ENCODE results near the gene LGR6.

DNA sequence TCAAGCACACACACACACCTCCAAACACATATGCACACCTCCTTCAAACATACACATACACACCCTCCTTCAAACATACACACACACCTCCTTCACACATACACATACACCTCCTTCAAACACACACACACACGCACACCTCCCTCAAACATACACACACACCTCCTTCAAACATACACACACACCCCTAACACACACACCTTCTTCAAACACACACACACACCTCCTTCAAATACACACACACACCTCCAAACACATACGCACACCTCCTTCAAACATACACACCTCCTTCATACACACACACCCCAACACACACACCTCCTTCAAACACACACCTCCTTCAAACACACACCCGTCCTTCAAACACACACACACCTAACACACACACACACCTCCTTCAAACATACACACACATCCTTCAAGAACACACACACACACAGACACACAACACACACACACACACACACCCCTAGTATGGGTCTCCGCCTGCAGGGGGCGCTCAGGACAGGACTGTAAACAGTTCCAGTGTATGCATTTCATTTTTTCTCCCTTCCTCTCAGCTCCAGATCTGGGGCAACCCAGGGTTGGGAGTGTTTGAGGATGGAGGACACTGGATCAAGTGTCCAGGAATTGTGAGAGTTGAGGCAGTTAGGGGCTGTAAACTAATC, 12.1 kb downstream of the LGR6 start:
- TF ChIP-seq, protein P1, sequence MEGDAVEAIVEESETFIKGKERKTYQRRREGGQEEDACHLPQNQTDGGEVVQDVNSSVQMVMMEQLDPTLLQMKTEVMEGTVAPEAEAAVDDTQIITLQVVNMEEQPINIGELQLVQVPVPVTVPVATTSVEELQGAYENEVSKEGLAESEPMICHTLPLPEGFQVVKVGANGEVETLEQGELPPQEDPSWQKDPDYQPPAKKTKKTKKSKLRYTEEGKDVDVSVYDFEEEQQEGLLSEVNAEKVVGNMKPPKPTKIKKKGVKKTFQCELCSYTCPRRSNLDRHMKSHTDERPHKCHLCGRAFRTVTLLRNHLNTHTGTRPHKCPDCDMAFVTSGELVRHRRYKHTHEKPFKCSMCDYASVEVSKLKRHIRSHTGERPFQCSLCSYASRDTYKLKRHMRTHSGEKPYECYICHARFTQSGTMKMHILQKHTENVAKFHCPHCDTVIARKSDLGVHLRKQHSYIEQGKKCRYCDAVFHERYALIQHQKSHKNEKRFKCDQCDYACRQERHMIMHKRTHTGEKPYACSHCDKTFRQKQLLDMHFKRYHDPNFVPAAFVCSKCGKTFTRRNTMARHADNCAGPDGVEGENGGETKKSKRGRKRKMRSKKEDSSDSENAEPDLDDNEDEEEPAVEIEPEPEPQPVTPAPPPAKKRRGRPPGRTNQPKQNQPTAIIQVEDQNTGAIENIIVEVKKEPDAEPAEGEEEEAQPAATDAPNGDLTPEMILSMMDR (IDR thresholded peaks at IDR 0.05), result no peak
- TF ChIP-seq POLR2A (IDR thresholded peaks at IDR 0.05), result no peak

Measured in Peyer's patch (tissue), 4 donors.